NCI-H2081 treated with DMSO at 0.1 percent for 48 hours (cell line): ENCODE data around the gene PTOV1.
A peak's percentile ranks its signal among the peaks of the same experiment; 100 is the strongest.
"Not testable (repeated sequence)": the region's sequence is repeated elsewhere in the genome, so short reads cannot be mapped to it uniquely, and the experiment has no call there.

ENCODE experiments used
- DNase-seq: peaks from one replicate; lab custom pipeline; 2025; lab: John Stamatoyannopoulos, UW

The PTOV1 gene

GRCh38 chr19:49817964-49818648 lies 32.9 kb upstream of the PTOV1 start, which contains the start of gene MED25:
Gene MED25 (plus strand): TSS chr19:49818289. CDS start chr19:49818342, 53 bp downstream.
- peak; percentile 58 for DNase-seq

GRCh38 chr19:49818649-49819370 lies 32.1 kb upstream of the PTOV1 start:
- DNase-seq: no peak

- DNase-seq: not testable (repeated sequence)
Measured at GRCh38 chr19:49819452-49820115, 31.4 kb upstream of the PTOV1 start.

GRCh38 chr19:49820125-49820524 lies 30.8 kb upstream of the PTOV1 start:
- no peak for DNase-seq

- peak; percentile 33 for DNase-seq
Measured at GRCh38 chr19:49823472-49823871, 27.5 kb upstream of the PTOV1 start.

GRCh38 chr19:49824662-49825061 lies 26.3 kb upstream of the PTOV1 start:
- no peak for DNase-seq

- DNase-seq: no peak
Measured at GRCh38 chr19:49827034-49827433, 23.9 kb upstream of the PTOV1 start.

GRCh38 chr19:49829200-49829599 lies 21.8 kb upstream of the PTOV1 start:
- DNase-seq: no peak

- DNase-seq: no peak
Measured at GRCh38 chr19:49829721-49830120, 21.2 kb upstream of the PTOV1 start.

- DNase-seq: no peak
Measured at GRCh38 chr19:49830766-49831165, 20.2 kb upstream of the PTOV1 start.

- no peak for DNase-seq
Measured at GRCh38 chr19:49831592-49831991, 19.4 kb upstream of the PTOV1 start.

GRCh38 chr19:49832556-49832955 lies 18.4 kb upstream of the PTOV1 start:
- no peak for DNase-seq

GRCh38 chr19:49833599-49833998 lies 17.4 kb upstream of the PTOV1 start:
- DNase-seq: no peak

GRCh38 chr19:49835562-49835961 lies 15.4 kb upstream of the PTOV1 start:
- no peak for DNase-seq

- no peak for DNase-seq
Measured at GRCh38 chr19:49836176-49837008, 14.6 kb upstream of the PTOV1 start.

GRCh38 chr19:49837009-49837310 lies 14.0 kb upstream of the PTOV1 start:
- DNase-seq: no peak

- DNase-seq: no peak
Measured at GRCh38 chr19:49837425-49837824, 13.5 kb upstream of the PTOV1 start.

GRCh38 chr19:49838885-49839588 lies 11.9 kb upstream of the PTOV1 start:
- DNase-seq: no peak

- DNase-seq: no peak
Measured at GRCh38 chr19:49839713-49840112, 11.2 kb upstream of the PTOV1 start.

GRCh38 chr19:49840321-49840720 lies 10.6 kb upstream of the PTOV1 start:
- no peak for DNase-seq

- DNase-seq: no peak
Measured at GRCh38 chr19:49840736-49841249, 10.2 kb upstream of the PTOV1 start.
